OCI-LY7 (cell line): Measurements from ENCODE around the gene LMX1A.

Source experiments
- CTCF ChIP-seq: fragments of 200-600 bp; sonication (generic); conservative IDR thresholded peaks from 2 replicates; pipeline ENCODE4 v1.5.1; 2014; ENCODE audit warnings: mild to moderate bottlenecking, antibody characterized with exemption, low read length, moderate library complexity, mixed read lengths
- EZH2phosphoT487 ChIP-seq: fragments of 200-600 bp; sonication (generic); IDR thresholded peaks from 2 replicates; pipeline ENCODE4 v1.6.1; 2018; ENCODE audit warnings: low read depth, borderline replicate concordance, mild to moderate bottlenecking, mixed run types, antibody characterized with exemption, low read length, moderate library complexity, mixed read lengths

GRCh38 chr1:165239873-165240272, 116.6 kb downstream of the LMX1A start:
- TF ChIP-seq CTCF: no peak
- no peak for TF ChIP-seq EZH2phosphoT487
